22Rv1 (cell line): ENCODE data around the gene TSSK3.

Experiments used
- H3K27ac ChIP-seq: fragments of 450-650 bp; 2 replicates; pipeline ENCODE4 v1.5.1; 2017
- ZFX ChIP-seq: fragments of 450-650 bp; IDR thresholded peaks from 2 replicates; pipeline ENCODE4 v1.6.1; 2017; ENCODE audit warnings: antibody characterized with exemption, borderline replicate concordance
- TF ChIP-seq, protein P1 (sequence below): fragments of 450-650 bp; IDR thresholded peaks from 2 replicates; pipeline ENCODE4 v1.5.1; 2017; ENCODE audit warnings: mild to moderate bottlenecking

TSSK3 gene

DNA sequence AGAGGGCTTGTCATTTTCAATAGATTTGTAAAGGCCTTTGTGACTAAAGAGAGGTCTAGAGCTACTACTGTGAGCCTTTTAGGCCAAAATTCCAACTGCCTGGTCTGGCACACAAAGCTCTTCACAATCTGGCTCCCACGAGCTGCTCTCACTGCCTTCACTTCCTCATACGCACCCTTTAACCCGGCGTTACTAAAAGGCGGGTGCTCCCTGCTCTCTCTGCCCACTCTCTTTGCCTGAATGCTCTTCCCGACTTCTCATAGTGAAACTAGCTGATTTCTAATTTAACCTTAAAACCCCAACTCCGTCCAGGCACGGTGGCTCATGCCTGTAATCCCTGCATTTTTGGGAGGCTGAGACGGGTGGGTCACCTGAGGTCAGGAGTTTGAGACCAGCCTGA, 17.7 kb downstream of the TSSK3 start:
- no peak overlapping the region for H3K27ac ChIP-seq
- TF ChIP-seq, protein P1, sequence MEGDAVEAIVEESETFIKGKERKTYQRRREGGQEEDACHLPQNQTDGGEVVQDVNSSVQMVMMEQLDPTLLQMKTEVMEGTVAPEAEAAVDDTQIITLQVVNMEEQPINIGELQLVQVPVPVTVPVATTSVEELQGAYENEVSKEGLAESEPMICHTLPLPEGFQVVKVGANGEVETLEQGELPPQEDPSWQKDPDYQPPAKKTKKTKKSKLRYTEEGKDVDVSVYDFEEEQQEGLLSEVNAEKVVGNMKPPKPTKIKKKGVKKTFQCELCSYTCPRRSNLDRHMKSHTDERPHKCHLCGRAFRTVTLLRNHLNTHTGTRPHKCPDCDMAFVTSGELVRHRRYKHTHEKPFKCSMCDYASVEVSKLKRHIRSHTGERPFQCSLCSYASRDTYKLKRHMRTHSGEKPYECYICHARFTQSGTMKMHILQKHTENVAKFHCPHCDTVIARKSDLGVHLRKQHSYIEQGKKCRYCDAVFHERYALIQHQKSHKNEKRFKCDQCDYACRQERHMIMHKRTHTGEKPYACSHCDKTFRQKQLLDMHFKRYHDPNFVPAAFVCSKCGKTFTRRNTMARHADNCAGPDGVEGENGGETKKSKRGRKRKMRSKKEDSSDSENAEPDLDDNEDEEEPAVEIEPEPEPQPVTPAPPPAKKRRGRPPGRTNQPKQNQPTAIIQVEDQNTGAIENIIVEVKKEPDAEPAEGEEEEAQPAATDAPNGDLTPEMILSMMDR = no peak
- TF ChIP-seq ZFX = no peak

DNA sequence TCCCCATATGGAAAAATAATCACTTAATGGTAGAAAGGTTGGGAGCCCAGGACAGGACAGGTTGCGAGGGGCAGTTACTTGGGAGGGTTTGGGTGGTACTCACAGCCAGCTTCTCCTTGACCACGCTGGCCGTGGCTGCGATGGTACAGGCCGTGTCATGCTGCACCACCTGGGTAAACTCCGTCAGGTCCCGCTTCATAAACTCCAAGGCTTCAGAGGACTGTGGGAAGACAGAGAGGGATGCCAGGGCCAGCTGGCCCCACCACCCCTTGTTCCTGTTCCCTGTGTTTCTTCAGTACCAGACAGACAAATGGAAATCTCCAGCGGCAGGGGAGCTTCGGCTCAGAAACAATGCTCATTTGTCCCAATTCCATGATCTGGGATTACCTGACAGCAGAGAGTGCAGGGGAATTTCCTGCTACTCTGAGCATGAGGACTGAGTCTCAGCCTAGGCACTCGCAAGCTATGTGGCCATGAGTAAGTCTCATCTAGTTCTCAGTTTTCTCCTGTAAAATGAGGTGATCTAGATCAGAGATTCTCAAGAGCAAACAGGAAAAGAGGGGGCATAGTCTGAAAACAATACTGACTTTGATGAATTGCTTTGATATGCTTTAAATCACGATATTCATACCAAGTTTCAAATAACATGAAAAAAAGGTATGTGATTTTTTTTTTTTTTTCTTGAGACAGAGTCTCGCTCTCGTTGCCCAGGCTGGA, 24.5 kb downstream of the TSSK3 start:
- TF ChIP-seq, protein P1 = no peak
- TF ChIP-seq ZFX = no peak
- H3K27ac ChIP-seq = no peak overlapping the region

DNA sequence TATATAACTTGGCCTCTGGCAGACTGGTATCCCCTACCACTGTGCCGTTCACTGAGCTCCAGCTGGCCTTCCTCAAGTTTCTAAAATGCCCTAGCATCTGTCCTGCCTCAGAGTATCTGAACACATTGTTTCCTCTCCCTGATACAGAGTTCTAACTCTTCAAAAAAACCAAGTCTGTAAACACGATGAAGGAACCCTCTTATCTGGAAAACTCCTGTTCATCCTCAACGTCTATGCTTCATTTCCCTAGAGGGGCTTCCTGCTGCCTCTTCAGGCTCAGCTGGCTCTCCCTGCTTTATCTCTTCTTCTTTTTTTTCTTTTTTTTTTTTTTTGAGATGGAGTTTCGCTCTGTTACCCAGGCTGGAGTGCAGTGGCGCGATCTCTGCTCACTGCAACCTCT, 26.3 kb downstream of the TSSK3 start:
- no peak for TF ChIP-seq ZFX
- TF ChIP-seq, protein P1 = no peak

DNA sequence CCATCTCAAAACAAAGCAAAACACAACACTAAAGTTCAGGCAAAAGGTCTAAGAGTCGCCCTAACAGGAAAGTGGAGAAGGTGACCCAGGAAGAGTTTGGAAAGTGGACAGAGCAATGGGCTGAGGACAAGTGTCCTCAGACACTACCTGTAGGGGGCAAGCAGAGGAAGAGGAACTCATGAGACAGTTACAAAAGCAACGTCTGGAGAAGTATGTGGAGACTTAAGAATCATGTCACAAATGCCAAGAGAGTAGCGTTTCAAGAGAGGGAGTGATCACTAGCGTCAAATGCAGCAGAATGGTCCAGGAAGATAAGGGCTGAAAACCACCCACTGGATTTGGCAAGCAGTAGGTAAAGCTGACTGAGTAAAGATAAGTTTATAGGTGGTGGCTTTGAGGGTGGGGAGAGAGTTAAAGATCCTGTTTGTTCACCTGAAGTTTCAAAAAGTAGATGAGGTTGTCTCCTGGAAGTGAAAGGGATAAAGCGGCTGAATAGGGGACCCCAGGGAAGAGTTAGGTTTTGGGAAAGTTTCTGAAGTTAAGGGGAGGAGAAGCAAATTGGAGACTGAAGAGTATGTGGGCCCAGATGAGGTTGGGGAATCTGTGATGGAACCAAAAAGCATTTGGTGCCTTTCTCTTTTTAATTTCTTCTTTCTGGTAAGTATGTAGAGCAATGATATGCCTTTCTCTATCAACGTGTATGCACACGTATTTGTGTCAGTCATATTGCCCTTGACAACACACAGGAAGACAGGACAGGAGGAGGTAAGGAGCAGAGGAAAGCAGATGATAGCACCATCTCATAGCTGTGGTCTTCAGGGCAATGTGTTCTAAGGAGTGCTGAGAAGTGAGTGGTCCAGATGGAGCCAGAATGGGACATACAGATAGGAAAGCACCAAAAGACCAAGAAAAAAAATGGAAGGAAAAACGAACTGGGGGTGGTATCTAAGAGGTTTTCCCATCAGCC, 28.8 kb downstream of the TSSK3 start:
- no peak overlapping the region for H3K27ac ChIP-seq
- TF ChIP-seq, protein P1 = no peak
- TF ChIP-seq ZFX = no peak

More for the DNA sequence above, 26.3 kb downstream of the TSSK3 start:
- no peak overlapping the region for H3K27ac ChIP-seq

DNA sequence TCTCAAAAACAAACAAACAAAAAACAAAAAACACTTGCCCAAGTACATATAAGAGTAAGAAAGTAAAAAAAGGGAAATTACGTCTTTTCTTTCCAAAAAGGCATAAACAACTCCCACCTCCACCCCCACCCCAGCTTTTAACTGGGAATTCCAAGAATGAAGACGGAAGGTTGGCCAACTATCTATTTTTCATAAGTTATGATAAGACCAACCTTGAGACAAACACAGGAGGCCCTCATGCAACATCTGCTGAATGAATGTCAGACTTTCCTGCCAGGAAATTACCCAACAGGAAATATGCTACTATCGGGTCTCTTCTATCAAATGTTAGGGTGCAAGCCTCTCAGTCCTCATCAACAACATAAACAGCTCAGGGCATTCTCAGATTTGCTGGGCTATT, 30.0 kb downstream of the TSSK3 start:
- TF ChIP-seq ZFX = no peak
- TF ChIP-seq, protein P1 = no peak
- H3K27ac ChIP-seq = no peak overlapping the region

DNA sequence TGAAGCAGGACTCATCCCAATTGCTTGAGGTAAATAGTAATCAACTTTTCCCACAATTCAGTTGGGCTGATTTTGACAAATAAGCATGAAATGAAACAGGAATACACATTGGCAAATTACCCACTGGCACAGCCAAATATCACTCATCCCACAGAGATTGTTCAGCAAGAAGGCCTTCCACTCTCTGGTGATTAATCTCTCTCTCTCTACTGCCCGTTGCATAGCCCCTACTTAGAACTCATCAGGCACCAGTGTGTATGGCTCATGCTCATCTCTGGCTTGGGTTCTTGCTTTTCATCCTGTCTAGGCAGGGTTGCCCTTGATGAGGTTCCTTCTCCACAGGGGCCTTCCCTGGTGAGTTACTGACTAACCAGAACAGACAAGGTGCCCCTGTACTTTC, 30.8 kb downstream of the TSSK3 start:
- no peak overlapping the region for H3K27ac ChIP-seq
- TF ChIP-seq, protein P1 = no peak
- no peak for TF ChIP-seq ZFX

DNA sequence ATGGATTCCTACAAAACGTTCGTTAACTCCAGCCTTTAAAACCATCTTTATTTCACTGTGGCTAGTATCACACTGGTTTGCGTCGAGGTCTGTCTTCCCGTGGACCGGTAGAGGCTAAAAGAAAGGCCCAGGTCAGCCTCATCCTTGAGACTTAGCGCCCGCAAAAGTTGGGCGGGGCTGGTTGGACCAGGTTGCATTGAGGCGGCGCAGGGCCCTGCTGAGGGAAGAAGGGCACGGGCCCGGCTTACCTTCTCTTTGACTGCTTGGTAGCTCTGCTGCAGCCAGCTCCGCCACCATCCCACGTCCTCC, 31.4 kb downstream of the TSSK3 start:
- TF ChIP-seq, protein P1 = no peak
- TF ChIP-seq ZFX = no peak
- H3K27ac ChIP-seq = peak overlapping the region; percentile 89
